Ectodermal cell (in vitro differentiated cells): ENCODE results near the gene PARD3B.
"Not testable (repeated sequence)": the region's sequence is repeated elsewhere in the genome, so short reads cannot be mapped to it uniquely, and the experiment has no call there.

ENCODE experiments used
- H3K27ac ChIP-seq: 2 replicates; pipeline ENCODE4 v1.7.0; 2013; ENCODE audit warnings: mild to moderate bottlenecking, low read depth, low read length; ENCODE audit not compliant: insufficient read depth, poor library complexity, severe bottlenecking
- H3K27me3 ChIP-seq: 2 replicates; pipeline ENCODE4 v1.7.0; 2013; ENCODE audit warnings: mild to moderate bottlenecking, low read length; ENCODE audit not compliant: insufficient read depth, control insufficient read depth, poor library complexity, severe bottlenecking
- H3K36me3 ChIP-seq: one replicate; pipeline ENCODE4 v1.7.0; 2013; ENCODE audit warnings: low read length; ENCODE audit not compliant: control insufficient read depth, insufficient read depth
- H3K4me1 ChIP-seq: one replicate; pipeline ENCODE4 v1.7.0; 2013; ENCODE audit warnings: low read length; ENCODE audit not compliant: control insufficient read depth, insufficient read depth
- H3K4me3 ChIP-seq: 2 replicates; pipeline ENCODE4 v1.7.0; 2013; ENCODE audit warnings: low read depth, low read length, control low read depth; ENCODE audit not compliant: insufficient read depth
- H3K9me3 ChIP-seq: 2 replicates; pipeline ENCODE4 v1.7.0; 2013; ENCODE audit warnings: mild to moderate bottlenecking, low read length, moderate library complexity; ENCODE audit not compliant: control insufficient read depth
- WGBS, 2 experiments: methylation state at CpG; one replicate each; pipeline ENCODE4 v1.1.7; 2013; ENCODE audit warnings: missing lambda C conversion rate in 2 of 2; 5-methylcytosine and 5-hydroxymethylcytosine counted together

The PARD3B gene

GRCh38 chr2:205473791-205474190, 928.5 kb downstream of the PARD3B start:
- Histone ChIP-seq H3K36me3 (no peaks in the 10 kb centered on the region), H3K4me3 (no peak overlapping the region), H3K27ac (no peak overlapping the region), H3K27me3 (no peaks in the 10 kb centered on the region), H3K9me3 (no peaks in the 10 kb centered on the region), H3K4me1 (no peaks in the 10 kb centered on the region)
- 92 to 100% methylated on average over 2 to 3 of the region's 3 CpGs for WGBS, 2 experiments

- 96 to 97% methylated on average over 6 of the region's 6 CpGs for WGBS, 2 experiments
- Histone ChIP-seq H3K27me3 (no peaks in the 10 kb centered on the region), H3K9me3 (no peaks in the 10 kb centered on the region), H3K27ac (no peak overlapping the region), H3K4me1 (no peaks in the 10 kb centered on the region), H3K4me3 (no peak overlapping the region), H3K36me3 (no peaks in the 10 kb centered on the region)
Measured at GRCh38 chr2:205474741-205475415, 929.6 kb downstream of the PARD3B start.

DNA sequence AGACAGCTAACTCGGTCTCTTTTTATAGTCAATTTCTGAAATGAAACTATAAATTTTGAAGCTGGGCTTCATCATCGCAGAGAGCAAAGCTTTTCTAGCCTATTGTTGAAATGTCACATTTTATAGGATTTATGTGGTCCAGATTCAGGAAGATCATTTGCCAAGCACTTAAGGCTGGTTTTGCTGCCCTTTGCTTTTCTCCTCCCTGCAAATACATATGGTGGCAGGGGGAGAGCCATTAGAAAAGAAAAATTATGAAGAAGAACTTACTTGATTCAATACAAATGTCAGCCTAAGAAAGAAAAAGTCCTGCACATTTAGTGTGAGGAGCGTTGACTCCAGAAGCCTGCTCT, 930.1 kb downstream of the PARD3B start:
- H3K4me3 ChIP-seq, result no peak overlapping the region
- WGBS, 2 experiments, result 96 to 100% methylated on average over 3 of the region's 3 CpGs
- no peak overlapping the region for H3K27ac ChIP-seq
- no peaks in the 10 kb centered on the region for H3K9me3 ChIP-seq
- no peaks in the 10 kb centered on the region for H3K4me1 ChIP-seq
- no peaks in the 10 kb centered on the region for H3K36me3 ChIP-seq
- no peaks in the 10 kb centered on the region for H3K27me3 ChIP-seq

DNA sequence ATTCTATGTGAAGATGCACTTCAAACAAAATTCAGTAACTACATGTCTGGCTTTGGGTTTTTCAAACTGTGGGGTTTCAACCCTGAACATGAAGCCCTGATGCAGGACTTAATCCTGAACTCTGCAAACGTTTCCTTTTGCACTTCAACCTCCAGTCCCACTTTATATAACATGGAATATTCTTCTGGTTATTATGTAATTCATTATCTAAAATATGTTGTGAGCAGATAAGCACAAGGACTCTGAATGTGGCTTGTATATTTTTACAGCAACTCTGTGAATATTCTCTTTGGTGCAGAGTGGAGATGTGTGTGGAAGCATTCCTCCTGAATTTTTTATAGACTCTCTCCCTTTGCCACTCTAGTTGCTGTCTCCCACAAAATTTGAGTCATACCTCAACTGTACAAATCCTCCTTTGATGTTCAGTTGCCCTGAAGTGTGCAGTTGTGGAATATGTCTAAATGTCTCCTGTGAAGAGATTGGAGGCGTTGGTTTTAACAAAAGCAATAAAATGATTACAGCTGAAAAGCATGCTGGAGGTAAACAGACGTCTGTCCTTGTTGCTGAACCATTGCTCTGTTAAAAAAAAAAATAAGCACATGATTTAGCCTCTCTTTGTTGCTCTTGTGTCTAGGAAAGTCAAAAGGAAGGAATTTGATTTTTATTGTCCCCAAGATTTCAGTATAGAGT, 931.9 kb downstream of the PARD3B start:
- Histone ChIP-seq H3K27ac (no peak overlapping the region), H3K4me3 (no peak overlapping the region), H3K9me3 (no peaks in the 10 kb centered on the region), H3K27me3 (no peaks in the 10 kb centered on the region), H3K4me1 (peaks cover 4% of the 10 kb centered on the region), H3K36me3 (no peaks in the 10 kb centered on the region)
- 92 to 93% methylated on average over 2 to 3 of the region's 3 CpGs for WGBS, 2 experiments

- Histone ChIP-seq H3K4me1 (peaks cover 35% of the 10 kb centered on the region), H3K4me3 (no peak overlapping the region), H3K36me3 (no peaks in the 10 kb centered on the region), H3K27ac (no peak overlapping the region), H3K27me3 (no peaks in the 10 kb centered on the region), H3K9me3 (no peaks in the 10 kb centered on the region)
- 79 to 81% methylated on average over 5 of the region's 5 CpGs for WGBS, 2 experiments
Measured at GRCh38 chr2:205481861-205482260, 936.6 kb downstream of the PARD3B start.

DNA sequence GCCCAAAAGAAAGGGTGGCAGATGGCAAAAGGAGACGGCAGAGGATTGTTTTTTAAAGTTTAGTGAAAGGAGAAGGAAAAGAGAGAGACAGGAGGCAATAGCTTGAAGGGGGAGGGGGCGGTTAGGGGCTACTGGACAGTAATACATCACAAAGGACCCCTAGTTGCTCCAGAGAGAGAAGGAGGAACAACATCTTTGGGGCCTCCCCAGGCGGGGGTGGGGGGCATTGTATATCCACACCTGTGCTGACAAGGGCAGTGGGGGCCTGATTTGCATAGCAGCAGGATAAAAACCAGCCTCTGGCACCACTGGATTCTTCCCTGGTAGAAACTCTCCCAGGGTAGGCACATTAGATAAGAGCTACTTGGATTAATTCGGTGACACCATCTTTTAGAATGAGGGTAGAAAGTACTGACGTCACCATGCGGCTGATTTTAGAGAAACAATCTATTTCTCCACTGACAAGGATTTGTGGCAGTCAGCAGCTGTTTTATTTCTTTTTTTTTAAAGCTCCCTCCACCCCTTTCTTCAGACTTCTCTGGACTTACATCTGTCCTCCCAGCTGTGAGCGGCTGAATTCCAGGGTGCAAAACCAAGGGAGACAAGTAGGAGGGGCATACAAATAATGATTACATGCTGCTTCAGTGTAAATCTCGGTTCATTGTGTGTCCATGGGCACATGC, 937.3 kb downstream of the PARD3B start:
- Histone ChIP-seq H3K27me3 (no peaks in the 10 kb centered on the region), H3K27ac (peak overlapping the region; percentile 40), H3K4me3 (no peak overlapping the region), H3K9me3 (no peaks in the 10 kb centered on the region), H3K36me3 (no peaks in the 10 kb centered on the region), H3K4me1 (peaks cover 35% of the 10 kb centered on the region)
- 13 to 15% methylated on average over 8 of the region's 8 CpGs for WGBS, 2 experiments

- Histone ChIP-seq H3K9me3 (no peaks in the 10 kb centered on the region), H3K4me1 (peaks cover 35% of the 10 kb centered on the region), H3K27me3 (no peaks in the 10 kb centered on the region), H3K27ac (no peak overlapping the region), H3K4me3 (no peak overlapping the region), H3K36me3 (no peaks in the 10 kb centered on the region)
Measured at GRCh38 chr2:205483095-205483494, 937.8 kb downstream of the PARD3B start.

DNA sequence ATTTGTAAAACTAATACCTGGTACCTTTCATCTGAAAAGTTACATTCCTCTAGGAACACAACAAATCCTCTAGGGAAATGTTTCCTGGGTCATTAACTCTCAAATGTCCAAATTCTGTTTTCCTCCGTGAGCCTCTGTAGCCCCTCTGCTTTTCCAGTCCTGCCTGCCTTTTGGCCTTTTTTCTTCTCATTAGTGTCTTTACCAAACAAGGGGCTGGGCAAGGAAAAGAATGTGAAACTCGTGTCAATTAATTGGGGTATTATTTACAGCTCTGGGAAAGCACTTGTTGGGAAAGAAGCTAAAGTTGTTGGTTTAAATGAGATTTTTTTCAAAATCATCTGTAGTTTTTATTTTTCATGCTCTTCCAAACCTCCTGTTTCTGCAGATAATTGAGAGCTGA, 938.9 kb downstream of the PARD3B start:
- no peak overlapping the region for H3K27ac ChIP-seq
- 13 to 18% methylated on average over 2 of the region's 2 CpGs for WGBS, 2 experiments
- no peaks in the 10 kb centered on the region for H3K9me3 ChIP-seq
- peaks cover 35% of the 10 kb centered on the region for H3K4me1 ChIP-seq
- no peaks in the 10 kb centered on the region for H3K27me3 ChIP-seq
- no peaks in the 10 kb centered on the region for H3K36me3 ChIP-seq
- no peak overlapping the region for H3K4me3 ChIP-seq

DNA sequence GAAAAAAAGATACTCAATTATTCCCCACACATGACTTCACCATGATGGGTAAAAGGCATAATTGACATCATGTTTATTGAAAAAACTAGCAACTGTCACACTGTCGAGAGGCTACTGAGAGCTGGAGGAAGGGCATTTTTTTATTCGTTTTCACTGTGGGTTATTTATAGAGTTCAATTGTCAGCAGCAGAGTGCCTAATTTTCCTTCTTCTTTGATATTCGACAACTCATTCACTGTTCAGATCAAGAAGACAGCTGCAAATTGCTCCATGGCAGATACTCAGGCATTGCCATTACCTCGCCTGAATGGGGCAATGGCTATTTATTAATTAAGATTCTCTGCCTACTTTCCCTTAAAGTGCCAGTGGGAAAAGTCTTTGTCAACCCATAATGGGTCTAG, 939.5 kb downstream of the PARD3B start:
- no peaks in the 10 kb centered on the region for H3K9me3 ChIP-seq
- no peak overlapping the region for H3K4me3 ChIP-seq
- H3K36me3 ChIP-seq, result no peaks in the 10 kb centered on the region
- peaks cover 35% of the 10 kb centered on the region for H3K4me1 ChIP-seq
- no peak overlapping the region for H3K27ac ChIP-seq
- no peaks in the 10 kb centered on the region for H3K27me3 ChIP-seq
- 73 to 79% methylated on average over 4 of the region's 4 CpGs for WGBS, 2 experiments

GRCh38 chr2:205493528-205493927, 948.3 kb downstream of the PARD3B start:
- H3K4me1 ChIP-seq, H3K9me3 ChIP-seq, H3K36me3 ChIP-seq, H3K27ac ChIP-seq, H3K4me3 ChIP-seq, H3K27me3 ChIP-seq: not testable (repeated sequence)
- 86 to 100% methylated on average over 1 to 2 of the region's 2 CpGs for WGBS, 2 experiments
